Muscle of leg (tissue), 11 donors: ENCODE measurements around the gene SLC25A22. TPM values are rescaled to one million over a fixed set of nuclear protein-coding genes. Genes with fewer than 3 reads are reported as not detected.

Source experiments
- DNase-seq: peaks from one replicate; pipeline ENCODE4 v3.0.0; 2013
- H3K27ac ChIP-seq: one replicate; pipeline ENCODE4 v1.5.1; 2013; ENCODE audit warnings: mild to moderate bottlenecking, low read length, control low read depth
- H3K27me3 ChIP-seq: one replicate; pipeline ENCODE4 v1.6.1; 2013; ENCODE audit warnings: low read length; ENCODE audit not compliant: control insufficient read depth, insufficient read depth
- H3K36me3 ChIP-seq: one replicate; pipeline ENCODE4 v1.6.1; 2013; ENCODE audit warnings: low read length; ENCODE audit not compliant: control insufficient read depth, insufficient read depth
- H3K4me1 ChIP-seq: one replicate; pipeline ENCODE4 v1.6.1; 2013; ENCODE audit warnings: low read length; ENCODE audit not compliant: control insufficient read depth, insufficient read depth
- H3K4me3 ChIP-seq: one replicate; pipeline ENCODE4 v1.5.1; 2013; ENCODE audit warnings: low read length, control low read depth
- H3K9me3 ChIP-seq: replicated peaks from 2 replicates; pipeline ENCODE4 v1.6.1; 2013; ENCODE audit warnings: low read depth, low read length; ENCODE audit not compliant: control insufficient read depth
- WGBS: methylation state at CpG from one replicate; pipeline ENCODE4 v1.1.5; 2013; ENCODE audit warnings: missing lambda C conversion rate; ENCODE audit not compliant: insufficient coverage; 5-methylcytosine and 5-hydroxymethylcytosine counted together
- polyA plus RNA-seq, 8 donors: library from polyadenylated mRNA; unstranded; fragments of 120-200 nt; gene quantifications; one replicate each; pipeline versions ENCODE4 v1.2.1 to v1.2.3, GENCODE V29; 2013; ENCODE audit warnings: inconsistent platforms in 1 of 8, low replicate concordance in 1 of 8; ENCODE audit not compliant: insufficient read length in 8 of 8, insufficient read depth in 1 of 8
- total RNA-seq: library from RNA; stranded (reverse); fragments of 120-200 nt; gene quantifications from one replicate; pipeline ENCODE4 v1.2.4, GENCODE V29; 2013

SLC25A22 gene
- total and polyA plus RNA-seq, 9 donors, result 5.4 to 15.8 (median 13.6) TPM

- WGBS, result under 1% methylated on average over 39 of the region's 44 CpGs
- peaks cover 39% of the 10 kb centered on the region for H3K4me1 ChIP-seq
- no peaks in the 10 kb centered on the region for H3K9me3 ChIP-seq
- no peak within 1 kb of the TSS for H3K27ac ChIP-seq
- no peak within 1 kb of the TSS for H3K4me3 ChIP-seq
- peaks cover 32% of the 10 kb centered on the region for H3K36me3 ChIP-seq
- DNase-seq, result no peak
- peaks cover 18% of the 10 kb centered on the region for H3K27me3 ChIP-seq
Measured at GRCh38 chr11:789943-790342, 8.1 kb downstream of the SLC25A22 start, which contains the start of gene CEND1. Gene CEND1, minus strand, starts transcription at chr11:790090. Its CDS starts 1,514 bp downstream, at chr11:788576.

- no peak for DNase-seq
- no peak overlapping the region for H3K4me3 ChIP-seq
- H3K27ac ChIP-seq, result no peak overlapping the region
- H3K27me3 ChIP-seq, result peaks cover 18% of the 10 kb centered on the region
- H3K9me3 ChIP-seq, result no peaks in the 10 kb centered on the region
- peaks cover 32% of the 10 kb centered on the region for H3K4me1 ChIP-seq
- H3K36me3 ChIP-seq, result peaks cover 26% of the 10 kb centered on the region
- WGBS, result 21% methylated on average over 28 of the region's 31 CpGs
Measured at GRCh38 chr11:788953-789940, 8.8 kb downstream of the SLC25A22 start.

- Histone ChIP-seq H3K36me3 (peaks cover 15% of the 10 kb centered on the region), H3K4me3 (no peak overlapping the region), H3K4me1 (peaks cover 33% of the 10 kb centered on the region), H3K9me3 (no peaks in the 10 kb centered on the region), H3K27ac (no peak overlapping the region), H3K27me3 (peaks cover 18% of the 10 kb centered on the region)
- DNase-seq, result no peak
- WGBS, result 70% methylated on average over 26 of the region's 28 CpGs
Measured at GRCh38 chr11:788009-788640, 10.0 kb downstream of the SLC25A22 start.

GRCh38 chr11:787084-787675 is 10.9 kb downstream of the SLC25A22 start:
- Histone ChIP-seq H3K27ac (no peak overlapping the region), H3K4me1 (peaks cover 33% of the 10 kb centered on the region), H3K4me3 (no peak overlapping the region), H3K36me3 (peaks cover 10% of the 10 kb centered on the region), H3K27me3 (peaks cover 18% of the 10 kb centered on the region), H3K9me3 (no peaks in the 10 kb centered on the region)
- 87% methylated on average over 15 of the region's 24 CpGs for WGBS
- DNase-seq, result no peak

GRCh38 chr11:786235-787083 is 11.6 kb downstream of the SLC25A22 start:
- DNase-seq, result no peak
- peaks cover 18% of the 10 kb centered on the region for H3K27me3 ChIP-seq
- no peak overlapping the region for H3K27ac ChIP-seq
- peaks cover 3% of the 10 kb centered on the region for H3K36me3 ChIP-seq
- no peaks in the 10 kb centered on the region for H3K9me3 ChIP-seq
- 61% methylated on average over 19 of the region's 24 CpGs for WGBS
- H3K4me1 ChIP-seq, result peaks cover 33% of the 10 kb centered on the region
- H3K4me3 ChIP-seq, result no peak overlapping the region

- DNase-seq, result peak; percentile 87
- 7% methylated on average over 14 of the region's 24 CpGs for WGBS
- peaks cover 19% of the 10 kb centered on the region for H3K4me1 ChIP-seq
- H3K4me3 ChIP-seq, result no peak overlapping the region
- peaks cover 19% of the 10 kb centered on the region for H3K36me3 ChIP-seq
- H3K9me3 ChIP-seq, result no peaks in the 10 kb centered on the region
- H3K27me3 ChIP-seq, result peaks cover 4% of the 10 kb centered on the region
- H3K27ac ChIP-seq, result peak overlapping the region; percentile 62
Measured at GRCh38 chr11:783581-784015, 14.5 kb downstream of the SLC25A22 start.

GRCh38 chr11:782264-783174 is 15.6 kb downstream of the SLC25A22 start:
- no peak for DNase-seq
- Histone ChIP-seq H3K9me3 (no peaks in the 10 kb centered on the region), H3K27me3 (no peaks in the 10 kb centered on the region), H3K27ac (no peak overlapping the region), H3K4me1 (peaks cover 25% of the 10 kb centered on the region), H3K36me3 (peaks cover 19% of the 10 kb centered on the region), H3K4me3 (no peak overlapping the region)
- 74% methylated on average over 26 of the region's 36 CpGs for WGBS

GRCh38 chr11:779955-780532 is 18.0 kb downstream of the SLC25A22 start:
- H3K36me3 ChIP-seq, result peaks cover 20% of the 10 kb centered on the region
- DNase-seq, result peak; percentile 4
- no peak overlapping the region for H3K4me3 ChIP-seq
- peaks cover 29% of the 10 kb centered on the region for H3K4me1 ChIP-seq
- no peaks in the 10 kb centered on the region for H3K9me3 ChIP-seq
- 90% methylated on average over 15 of the region's 16 CpGs for WGBS
- H3K27me3 ChIP-seq, result no peaks in the 10 kb centered on the region
- H3K27ac ChIP-seq, result no peak overlapping the region
